Adrenal gland (tissue), 12 donors: ENCODE measurements around the gene TNS3. TPM values are rescaled to one million over a fixed set of nuclear protein-coding genes. Genes with fewer than 3 reads are reported as not detected.
A peak's percentile ranks its signal among the peaks of the same experiment; 100 is the strongest.

Experiments
- DNase-seq, 7 donors: peaks; one replicate each; pipeline ENCODE4 v3.0.0-alpha.2; 2019 to 2020
- H3K27ac ChIP-seq, 5 donors: fragments of 200-600 bp; sonication (generic) in 4 of 5; 1 replicate in 3 of 5; 2 replicates in 2 of 5; pipeline versions ENCODE4 v1.5.1 to v1.8.0; 2016 to 2020; ENCODE audit warnings: mild to moderate bottlenecking in 1 of 5
- H3K27me3 ChIP-seq: fragments of 200-600 bp; 2 replicates; pipeline ENCODE4 v1.8.0; 2021
- H3K36me3 ChIP-seq, 2 donors: fragments of 200-600 bp; replicated peaks in 1 of 2; 1 replicate in 1 of 2; 2 replicates in 1 of 2; pipeline versions ENCODE4 v1.5.1 to v1.8.0; 2018 to 2022
- H3K4me1 ChIP-seq, 2 donors: fragments of 200-600 bp; replicated peaks in 1 of 2; 1 replicate in 1 of 2; 2 replicates in 1 of 2; pipeline versions ENCODE4 v1.5.1 to v1.8.0; 2018 to 2021
- H3K4me3 ChIP-seq, 4 donors: fragments of 200-600 bp; sonication (generic) in 3 of 4; one replicate each; pipeline ENCODE4 v1.5.1; 2016 to 2018
- H3K9me3 ChIP-seq, 3 donors: fragments of 200-600 bp; sonication (generic) in 1 of 3; replicated peaks in 1 of 3; 1 replicate in 2 of 3; 2 replicates in 1 of 3; pipeline versions ENCODE4 v1.5.1 to v1.8.0; 2016 to 2021
- POLR2A ChIP-seq, 2 donors: fragments of 450-650 bp; IDR thresholded peaks; one replicate each; pipeline ENCODE4 v1.6.1; 2017; ENCODE audit warnings: antibody characterized with exemption in 2 of 2, mild to moderate bottlenecking in 2 of 2, moderate library complexity in 1 of 2
- WGBS, 4 donors: extraction: QIAGEN DNeasy Blood & Tissue Kit in 2 of 4; methylation state at CpG; one replicate each; pipeline versions ENCODE4 v1.1.5 to v1.1.7; 2013 to 2017; 5-methylcytosine and 5-hydroxymethylcytosine counted together
- intact Hi-C, 2 donors: fragments of 100-400 bp; cut with DNase I; formaldehyde crosslinking; loops; one replicate each; pipeline versions ENCODE4 v1.14.1 to v1.15.0; 2022 to 2023
- polyA plus RNA-seq, 3 donors: library from polyadenylated mRNA; stranded (reverse); fragments of 200-250 nt in 2 of 3; fragments of 350-450 nt in 1 of 3; fragmentation: Illumina TruSeq in 1 of 3; extraction: RNeasy Lipid Tissue Mini Kit (QIAGEN cat#74804) in 1 of 3; gene quantifications; one replicate each; pipeline ENCODE4 v1.2.3, GENCODE V29; 2013 to 2014
- total RNA-seq, 9 donors: library from RNA; depleted of rRNA in 4 of 9; stranded (reverse); fragments of >200 nt in 4 of 9; fragments of 120-200 nt in 1 of 9; fragmentation: NEBNext Ultra II Directional in 1 of 9; extraction: Animal tissue kit (Norgen Biotek cat#: 25700) in 1 of 9; gene quantifications; one replicate each; pipeline versions ENCODE4 v1.1.0 to v1.2.4, GENCODE V29; 2013 to 2023
- TF ChIP-seq, protein P1 (sequence below), 6 experiments: fragments of 450-650 bp in 4 of 6; fragments of 200-600 bp in 2 of 6; sonication (generic) in 1 of 6; IDR thresholded peaks; 1 replicate in 5 of 6; 2 replicates in 1 of 6; pipeline versions ENCODE4 v1.5.1 to v1.8.0; 2016 to 2021; ENCODE audit warnings: antibody characterized with exemption in 6 of 6, mild to moderate bottlenecking in 2 of 6, moderate library complexity in 1 of 6
- donor health status: healthy with polysubstance abuse.
- donor health status: Bipolar disorder and iron deficiency.
- donor health status: DM: yes; HTN: yes; CAD: no.
- donor health status: DM: no; HTN: no; CAD: no.
- donor health status: DM: no; HTN: no; CAD: no.
- donor health status: DM: yes; HTN: yes; CAD: no.

TNS3 gene
- total and polyA plus RNA-seq, 12 donors, result 21.0 to 188 (median 99.8) TPM

- WGBS, 4 donors, result 20 to 30% (median 27%) methylated on average over 12 of the region's 12 CpGs
- Histone ChIP-seq H3K9me3 (no peaks in the 10 kb centered on the region), H3K4me3 (no peak overlapping the region), H3K27ac (peak overlapping the region in 4 of 5 donors; percentile 64 to 81 (median 76)), H3K4me1 (peaks cover 26 to 51% of the 10 kb centered on the region in 2 donors), H3K27me3 (no peaks in the 10 kb centered on the region), H3K36me3 (no peaks in the 10 kb centered on the region)
- TF ChIP-seq, protein P1, sequence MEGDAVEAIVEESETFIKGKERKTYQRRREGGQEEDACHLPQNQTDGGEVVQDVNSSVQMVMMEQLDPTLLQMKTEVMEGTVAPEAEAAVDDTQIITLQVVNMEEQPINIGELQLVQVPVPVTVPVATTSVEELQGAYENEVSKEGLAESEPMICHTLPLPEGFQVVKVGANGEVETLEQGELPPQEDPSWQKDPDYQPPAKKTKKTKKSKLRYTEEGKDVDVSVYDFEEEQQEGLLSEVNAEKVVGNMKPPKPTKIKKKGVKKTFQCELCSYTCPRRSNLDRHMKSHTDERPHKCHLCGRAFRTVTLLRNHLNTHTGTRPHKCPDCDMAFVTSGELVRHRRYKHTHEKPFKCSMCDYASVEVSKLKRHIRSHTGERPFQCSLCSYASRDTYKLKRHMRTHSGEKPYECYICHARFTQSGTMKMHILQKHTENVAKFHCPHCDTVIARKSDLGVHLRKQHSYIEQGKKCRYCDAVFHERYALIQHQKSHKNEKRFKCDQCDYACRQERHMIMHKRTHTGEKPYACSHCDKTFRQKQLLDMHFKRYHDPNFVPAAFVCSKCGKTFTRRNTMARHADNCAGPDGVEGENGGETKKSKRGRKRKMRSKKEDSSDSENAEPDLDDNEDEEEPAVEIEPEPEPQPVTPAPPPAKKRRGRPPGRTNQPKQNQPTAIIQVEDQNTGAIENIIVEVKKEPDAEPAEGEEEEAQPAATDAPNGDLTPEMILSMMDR (IDR thresholded peaks at IDR 0.05), result no peak
- TF ChIP-seq POLR2A (IDR thresholded peaks at IDR 0.05), result peak in 1 of 2 donors; percentile 37
- DNase-seq, result peak in 6 of 7 donors; percentile 37 to 77 (median 58)
- intact Hi-C loops, result no loop called here
Observed at GRCh38 chr7:47513741-47514241, 68.1 kb downstream of the TNS3 start.

GRCh38 chr7:47512481-47513176 lies 69.3 kb downstream of the TNS3 start:
- intact Hi-C loops, result no loop called here
- H3K9me3 ChIP-seq, result no peaks in the 10 kb centered on the region
- TF ChIP-seq POLR2A (IDR thresholded peaks at IDR 0.05), result no peak
- TF ChIP-seq, protein P1 (IDR thresholded peaks at IDR 0.05), result no peak
- WGBS, 4 donors, result 56 to 67% (median 66%) methylated on average over 5 of the region's 5 CpGs
- DNase-seq, result no peak
- peak overlapping the region in 4 of 5 donors; percentile 30 to 76 (median 66) for H3K27ac ChIP-seq
- no peak overlapping the region for H3K4me3 ChIP-seq
- peaks cover 26 to 47% of the 10 kb centered on the region in 2 donors for H3K4me1 ChIP-seq
- H3K36me3 ChIP-seq, result no peaks in the 10 kb centered on the region
- H3K27me3 ChIP-seq, result no peaks in the 10 kb centered on the region

- peaks cover 30 to 52% of the 10 kb centered on the region in 2 donors for H3K4me1 ChIP-seq
- H3K4me3 ChIP-seq, result no peak overlapping the region
- no peaks in the 10 kb centered on the region for H3K36me3 ChIP-seq
- DNase-seq, result peak in 1 of 7 donors; percentile 22
- H3K27me3 ChIP-seq, result no peaks in the 10 kb centered on the region
- WGBS, 4 donors, result 88 to 92% (median 89%) methylated on average over 11 to 16 of the region's 16 CpGs
- intact Hi-C loops, result no loop called here
- no peak for TF ChIP-seq POLR2A (IDR thresholded peaks at IDR 0.05)
- TF ChIP-seq, protein P1 (IDR thresholded peaks at IDR 0.05), result no peak
- H3K9me3 ChIP-seq, result no peaks in the 10 kb centered on the region
- peak overlapping the region in 4 of 5 donors; percentile 30 to 76 (median 66) for H3K27ac ChIP-seq
Observed at GRCh38 chr7:47511699-47512370, 70.1 kb downstream of the TNS3 start.

DNA sequence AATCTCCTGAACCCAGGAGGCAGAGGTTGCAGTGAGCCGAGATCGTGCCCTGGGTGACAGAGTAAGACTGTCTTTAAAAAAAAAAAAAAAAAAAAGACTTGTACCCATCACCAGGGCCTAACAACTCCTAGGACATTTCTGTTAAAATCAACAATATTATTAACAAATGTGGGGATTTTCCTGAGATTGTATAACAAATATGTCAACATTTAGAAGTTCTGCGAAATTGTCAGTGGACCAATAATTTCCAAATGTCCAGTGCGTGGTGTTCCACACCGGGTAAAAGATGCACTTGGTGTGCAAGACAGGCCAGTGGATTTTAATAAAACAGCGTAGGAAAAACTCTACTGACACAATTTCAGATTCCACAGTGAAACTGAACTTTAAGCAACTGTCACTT lies 71.1 kb downstream of the TNS3 start:
- TF ChIP-seq POLR2A (IDR thresholded peaks at IDR 0.05), result no peak
- TF ChIP-seq, protein P1 (IDR thresholded peaks at IDR 0.05), result no peak
- H3K27ac ChIP-seq, result no peak overlapping the region
- no peak overlapping the region for H3K4me3 ChIP-seq
- 92 to 97% (median 95%) methylated on average over 6 of the region's 6 CpGs for WGBS, 4 donors
- H3K27me3 ChIP-seq, result no peaks in the 10 kb centered on the region
- H3K36me3 ChIP-seq, result no peaks in the 10 kb centered on the region
- DNase-seq, result no peak
- no peaks in the 10 kb centered on the region for H3K9me3 ChIP-seq
- intact Hi-C loops, result no loop called here
- peaks cover 38 to 63% of the 10 kb centered on the region in 2 donors for H3K4me1 ChIP-seq
